Panc1 (cell line): ENCODE measurements around the gene ARL11. TPM values are rescaled to one million over a fixed set of nuclear protein-coding genes. Genes with fewer than 3 reads are reported as not detected.

Experiments used
- ATAC-seq: fragments of 200-7000 bp; cut with Tn5 transposase; 2 replicates; pipeline ENCODE4 v1.9.1; 2020; ENCODE audit warnings: mild to moderate bottlenecking, moderate library complexity
- BruUV-seq: library from RNA; stranded (reverse); fragments of 400-500 nt; replicated peaks from 2 replicates; lab custom pipeline; 2021; lab: Mats Ljungman, UMichigan
- CTCF ChIA-PET: fragments of 300-600 bp; sonication (Branson Sonifier 250); formaldehyde crosslinking; loops from one replicate; lab custom pipeline; 2022; ENCODE audit warnings: antibody characterized with exemption; lab: Charles Lee
- POLR2A ChIA-PET: fragments of 300-600 bp; sonication (Branson Sonifier 250); formaldehyde crosslinking; loops from one replicate; lab custom pipeline; 2022; ENCODE audit warnings: antibody characterized with exemption; lab: Charles Lee
- DNase-seq: peaks from one replicate; pipeline ENCODE4 v3.0.0-alpha.2; 2010; ENCODE audit warnings: low read depth, low spot score
- H3K27ac ChIP-seq: 2 replicates; pipeline ENCODE4 v1.5.1; 2011; ENCODE audit warnings: mild to moderate bottlenecking, low read length, inconsistent platforms
- H3K27me3 ChIP-seq: fragments of 200-500 bp; sonication (Bioruptor generic); 2 replicates; pipeline ENCODE4 v1.6.0; 2014; ENCODE audit warnings: low read length, inconsistent platforms; ENCODE audit not compliant: control insufficient read depth, insufficient read depth
- H3K36me3 ChIP-seq: fragments of 200-500 bp; sonication (Bioruptor generic); 2 replicates; pipeline ENCODE4 v1.5.1; 2014; ENCODE audit warnings: inconsistent platforms, mild to moderate bottlenecking, low read length, moderate library complexity; ENCODE audit not compliant: control insufficient read depth, insufficient read depth
- H3K4me1 ChIP-seq: 2 replicates; pipeline ENCODE4 v1.5.1; 2011; ENCODE audit warnings: inconsistent platforms, mild to moderate bottlenecking, low read length, moderate library complexity; ENCODE audit not compliant: control insufficient read depth, insufficient read depth
- H3K4me3 ChIP-seq, 2 experiments: 2 replicates each; pipeline ENCODE4 v1.5.1; 2011 to 2012; ENCODE audit warnings: low read depth in 2 of 2, low read length in 2 of 2, mild to moderate bottlenecking in 2 of 2, inconsistent platforms in 1 of 2, moderate library complexity in 1 of 2
- H3K9me3 ChIP-seq: fragments of 200-500 bp; sonication (Bioruptor generic); 2 replicates; pipeline ENCODE4 v1.5.1; 2014; ENCODE audit warnings: low read depth, mild to moderate bottlenecking, inconsistent platforms, low read length, moderate library complexity; ENCODE audit not compliant: control insufficient read depth, insufficient read depth
- POLR2AphosphoS5 ChIP-seq: IDR thresholded peaks from 2 replicates; pipeline ENCODE4 v1.6.1; 2012; ENCODE audit warnings: mild to moderate bottlenecking, low read depth, low read length, moderate library complexity
- SIN3A ChIP-seq: IDR thresholded peaks from 2 replicates; pipeline ENCODE4 v1.6.1; 2012; ENCODE audit warnings: low read depth, mild to moderate bottlenecking, low read length, moderate library complexity, borderline replicate concordance; ENCODE audit not compliant: insufficient read depth
- TCF7L2 ChIP-seq: IDR thresholded peaks from 2 replicates; pipeline ENCODE4 v1.6.1; 2011; ENCODE audit warnings: mild to moderate bottlenecking, low read depth, low read length, inconsistent platforms
- in situ Hi-C: cut with HindIII; loops from 2 replicates; pipeline ENCODE4 v1.10.0; 2016; ENCODE audit warnings: low sequenced_read_pairs, low pct_unique_long_range_greater_than_20kb
- intact Hi-C: fragments of 100-400 bp; cut with micrococcal nuclease; formaldehyde crosslinking; loops from one replicate; pipeline ENCODE4 v1.10.0; 2022; ENCODE audit not compliant: unreplicated experiment
- total RNA-seq: library from RNA; stranded (reverse); gene quantifications from one replicate; pipeline ENCODE4 v1.2.1, GENCODE V29; 2021; ENCODE audit not compliant: unreplicated experiment
- TF ChIP-seq, protein P1 (sequence below): fragments of 450-650 bp; IDR thresholded peaks from 2 replicates; pipeline ENCODE4 v1.5.1; 2017; ENCODE audit warnings: mild to moderate bottlenecking
- TF ChIP-seq, protein P2 (sequence below), 2 experiments: IDR thresholded peaks; 2 replicates each; pipeline ENCODE4 v1.6.1; 2011 to 2012; ENCODE audit warnings: low read depth in 2 of 2, control low read depth in 1 of 2, low read length in 1 of 2, mild to moderate bottlenecking in 1 of 2, moderate library complexity in 1 of 2; ENCODE audit not compliant: insufficient read depth in 1 of 2

Gene ARL11
- total RNA-seq, 1 experiment from 2014 or later: not detected

DNA sequence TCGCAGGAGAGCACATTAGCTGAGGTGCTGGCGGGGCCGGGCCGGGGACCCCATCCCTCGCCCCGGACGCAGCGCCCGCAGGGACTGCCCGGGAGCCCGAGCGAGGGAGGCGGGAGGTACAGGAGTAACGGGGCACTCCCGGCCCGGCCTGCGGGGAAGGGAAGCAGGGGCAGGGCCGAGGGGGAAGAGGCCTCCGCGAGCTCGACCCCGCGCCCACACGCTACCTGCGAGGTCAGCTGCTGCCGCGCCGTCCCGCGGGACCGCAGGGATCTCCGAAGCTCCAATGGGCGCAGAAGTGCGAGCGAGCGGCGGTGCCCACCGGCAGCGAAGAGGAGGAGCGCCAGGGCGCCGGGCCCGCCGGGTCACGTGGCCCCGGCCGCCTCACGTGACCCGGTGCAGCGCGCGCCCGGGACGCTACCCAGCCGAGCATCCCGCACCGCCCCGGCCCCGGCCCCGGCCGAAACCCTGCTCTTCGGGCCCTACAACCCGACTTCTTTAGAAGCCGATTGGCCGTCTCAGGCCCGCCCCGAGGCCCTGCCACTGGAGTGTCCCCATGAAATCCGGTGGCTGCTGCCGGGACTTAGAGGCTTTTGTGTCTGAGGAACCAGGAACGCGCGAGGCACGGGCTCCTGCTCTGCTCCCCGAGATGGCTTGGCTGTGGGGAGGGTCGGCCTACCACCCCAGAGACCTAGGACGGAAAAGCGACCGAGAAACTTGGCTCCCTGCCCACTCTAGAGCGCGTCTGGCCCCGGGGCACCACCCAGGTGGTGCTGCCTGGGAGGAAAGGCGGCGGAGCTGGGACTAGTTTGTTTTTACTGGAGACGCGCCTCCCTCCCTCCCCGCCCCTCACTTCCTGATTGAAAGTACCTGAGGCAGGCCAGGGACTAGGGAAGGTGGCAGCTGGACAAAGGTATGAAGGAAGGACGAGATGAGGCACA lies 42.8 kb upstream of the ARL11 start, which contains the start of gene RCBTB1:
Gene RCBTB1 (minus strand): TSS at position 339 of the 938 bp plus-strand sequence. CDS start 18,279 bp downstream, outside the sequence.
- peak within 1 kb of the TSS; percentile 79 for H3K27ac ChIP-seq
- TF ChIP-seq SIN3A: no peak
- no peak for TF ChIP-seq POLR2AphosphoS5
- TF ChIP-seq, protein P1, sequence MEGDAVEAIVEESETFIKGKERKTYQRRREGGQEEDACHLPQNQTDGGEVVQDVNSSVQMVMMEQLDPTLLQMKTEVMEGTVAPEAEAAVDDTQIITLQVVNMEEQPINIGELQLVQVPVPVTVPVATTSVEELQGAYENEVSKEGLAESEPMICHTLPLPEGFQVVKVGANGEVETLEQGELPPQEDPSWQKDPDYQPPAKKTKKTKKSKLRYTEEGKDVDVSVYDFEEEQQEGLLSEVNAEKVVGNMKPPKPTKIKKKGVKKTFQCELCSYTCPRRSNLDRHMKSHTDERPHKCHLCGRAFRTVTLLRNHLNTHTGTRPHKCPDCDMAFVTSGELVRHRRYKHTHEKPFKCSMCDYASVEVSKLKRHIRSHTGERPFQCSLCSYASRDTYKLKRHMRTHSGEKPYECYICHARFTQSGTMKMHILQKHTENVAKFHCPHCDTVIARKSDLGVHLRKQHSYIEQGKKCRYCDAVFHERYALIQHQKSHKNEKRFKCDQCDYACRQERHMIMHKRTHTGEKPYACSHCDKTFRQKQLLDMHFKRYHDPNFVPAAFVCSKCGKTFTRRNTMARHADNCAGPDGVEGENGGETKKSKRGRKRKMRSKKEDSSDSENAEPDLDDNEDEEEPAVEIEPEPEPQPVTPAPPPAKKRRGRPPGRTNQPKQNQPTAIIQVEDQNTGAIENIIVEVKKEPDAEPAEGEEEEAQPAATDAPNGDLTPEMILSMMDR: no peak
- TF ChIP-seq TCF7L2: no peak
- TF ChIP-seq, protein P2, sequence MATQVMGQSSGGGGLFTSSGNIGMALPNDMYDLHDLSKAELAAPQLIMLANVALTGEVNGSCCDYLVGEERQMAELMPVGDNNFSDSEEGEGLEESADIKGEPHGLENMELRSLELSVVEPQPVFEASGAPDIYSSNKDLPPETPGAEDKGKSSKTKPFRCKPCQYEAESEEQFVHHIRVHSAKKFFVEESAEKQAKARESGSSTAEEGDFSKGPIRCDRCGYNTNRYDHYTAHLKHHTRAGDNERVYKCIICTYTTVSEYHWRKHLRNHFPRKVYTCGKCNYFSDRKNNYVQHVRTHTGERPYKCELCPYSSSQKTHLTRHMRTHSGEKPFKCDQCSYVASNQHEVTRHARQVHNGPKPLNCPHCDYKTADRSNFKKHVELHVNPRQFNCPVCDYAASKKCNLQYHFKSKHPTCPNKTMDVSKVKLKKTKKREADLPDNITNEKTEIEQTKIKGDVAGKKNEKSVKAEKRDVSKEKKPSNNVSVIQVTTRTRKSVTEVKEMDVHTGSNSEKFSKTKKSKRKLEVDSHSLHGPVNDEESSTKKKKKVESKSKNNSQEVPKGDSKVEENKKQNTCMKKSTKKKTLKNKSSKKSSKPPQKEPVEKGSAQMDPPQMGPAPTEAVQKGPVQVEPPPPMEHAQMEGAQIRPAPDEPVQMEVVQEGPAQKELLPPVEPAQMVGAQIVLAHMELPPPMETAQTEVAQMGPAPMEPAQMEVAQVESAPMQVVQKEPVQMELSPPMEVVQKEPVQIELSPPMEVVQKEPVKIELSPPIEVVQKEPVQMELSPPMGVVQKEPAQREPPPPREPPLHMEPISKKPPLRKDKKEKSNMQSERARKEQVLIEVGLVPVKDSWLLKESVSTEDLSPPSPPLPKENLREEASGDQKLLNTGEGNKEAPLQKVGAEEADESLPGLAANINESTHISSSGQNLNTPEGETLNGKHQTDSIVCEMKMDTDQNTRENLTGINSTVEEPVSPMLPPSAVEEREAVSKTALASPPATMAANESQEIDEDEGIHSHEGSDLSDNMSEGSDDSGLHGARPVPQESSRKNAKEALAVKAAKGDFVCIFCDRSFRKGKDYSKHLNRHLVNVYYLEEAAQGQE (IDR thresholded peaks at IDR 0.05; ENCODE audit: insufficient read depth in 1 of 2, low read depth in 2 of 2, low read length in 1 of 2): no peak
- peaks cover 3% of the 10 kb centered on the region; the same call in 1 of the 2 replicates for H3K36me3 ChIP-seq
- DNase-seq (no peak), ATAC-seq (peak; percentile 98)
- no peaks in the 10 kb centered on the region for H3K9me3 ChIP-seq
- no TSS peak for BruUV-seq
- CTCF ChIA-PET: no interaction called here
- H3K27me3 ChIP-seq: no peaks in the 10 kb centered on the region
- H3K4me3 ChIP-seq: peak within 1 kb of the TSS; percentile 75 to 87
- POLR2A ChIA-PET: interaction anchor here (0.6 kb wide), 3 partner anchors 10 to 1283 kb away, joined by 3 to 5 read pairs (median 3); partner anchors contain the start of genes CAB39L and SETDB2
- H3K4me1 ChIP-seq: peaks cover 7% of the 10 kb centered on the region; the same call in 1 of the 2 replicates
- in situ Hi-C loops: no loop called here
- intact Hi-C loops: no loop called here

DNA sequence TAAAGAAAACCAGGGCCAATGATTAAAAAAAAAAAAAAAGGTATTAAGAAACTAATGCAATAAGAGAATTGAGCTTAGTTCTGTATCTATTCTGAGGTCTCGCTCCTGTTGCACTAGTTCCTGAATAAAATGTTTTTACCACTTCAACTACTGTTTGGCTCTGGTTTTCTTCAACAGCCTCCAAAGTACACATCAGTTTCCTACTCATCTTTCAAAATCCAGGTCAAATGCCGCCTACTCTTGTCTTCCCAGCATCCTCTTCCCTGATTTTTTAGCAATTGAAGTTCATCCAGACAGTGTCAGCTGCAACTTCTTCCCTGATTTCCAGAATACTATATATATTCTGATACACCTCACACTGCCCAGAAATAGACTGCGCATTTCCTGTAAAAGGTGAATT lies 41.6 kb upstream of the ARL11 start:
- ChIA-PET CTCF (no interaction called here), POLR2A (no interaction called here)
- peaks cover 7% of the 10 kb centered on the region; the same call in 1 of the 2 replicates for H3K4me1 ChIP-seq
- in situ Hi-C loops: no loop called here
- no peaks in the 10 kb centered on the region for H3K9me3 ChIP-seq
- no peak overlapping the region for H3K27ac ChIP-seq
- H3K4me3 ChIP-seq: no peak overlapping the region
- peaks cover 3% of the 10 kb centered on the region; the same call in 1 of the 2 replicates for H3K36me3 ChIP-seq
- TF ChIP-seq, protein P1: no peak
- TF ChIP-seq, protein P2 (IDR thresholded peaks at IDR 0.05; ENCODE audit: insufficient read depth in 1 of 2, low read depth in 2 of 2, low read length in 1 of 2): no peak
- TF ChIP-seq TCF7L2 (no peak), SIN3A (no peak), POLR2AphosphoS5 (no peak)
- DNase-seq (no peak), ATAC-seq (no peak)
- H3K27me3 ChIP-seq: no peaks in the 10 kb centered on the region
- no TSS peak for BruUV-seq
- intact Hi-C loops: no loop called here
